Hematopoietic multipotent progenitor cell treated with erythropoietin and hydrocortisone succinate and interleukin-3 and kit ligand, for 8 days (in vitro differentiated cells): ENCODE measurements around the gene ZNRF2.
"Not testable (repeated sequence)": the region's sequence is repeated elsewhere in the genome, so short reads cannot be mapped to it uniquely, and the experiment has no call there.

Source experiments
- DNase-seq: peaks from one replicate; pipeline ENCODE4 v3.0.0-alpha.2; 2015

Gene ZNRF2

GRCh38 chr7:30363778-30364563 is 79.6 kb downstream of the ZNRF2 start:
- DNase-seq: peak; percentile 77

DNA sequence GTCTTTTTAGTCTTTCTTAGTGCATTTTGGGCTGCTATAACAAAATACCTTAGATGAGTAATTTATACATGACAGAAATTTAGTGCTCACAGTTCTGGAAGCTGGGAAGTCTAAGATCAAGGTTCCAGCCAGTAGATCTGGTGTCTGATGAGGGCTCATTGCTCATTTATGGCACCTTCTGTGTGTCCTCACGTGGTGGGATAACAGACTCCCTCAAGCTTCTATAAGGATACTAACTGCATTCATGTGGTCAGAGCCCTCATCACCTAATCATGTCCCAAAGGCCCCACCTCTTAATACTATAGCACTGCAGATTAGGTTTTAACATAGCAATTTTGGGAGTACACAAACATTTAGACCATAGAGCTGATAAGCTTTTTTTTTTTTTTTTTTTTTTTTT is 80.4 kb downstream of the ZNRF2 start:
- peak; percentile 25 for DNase-seq

GRCh38 chr7:30365621-30366020 is 81.2 kb downstream of the ZNRF2 start:
- DNase-seq: no peak

- no peak for DNase-seq
These were observed 82.2 kb downstream of the ZNRF2 start for GRCh38 chr7:30366606-30367005.

DNA sequence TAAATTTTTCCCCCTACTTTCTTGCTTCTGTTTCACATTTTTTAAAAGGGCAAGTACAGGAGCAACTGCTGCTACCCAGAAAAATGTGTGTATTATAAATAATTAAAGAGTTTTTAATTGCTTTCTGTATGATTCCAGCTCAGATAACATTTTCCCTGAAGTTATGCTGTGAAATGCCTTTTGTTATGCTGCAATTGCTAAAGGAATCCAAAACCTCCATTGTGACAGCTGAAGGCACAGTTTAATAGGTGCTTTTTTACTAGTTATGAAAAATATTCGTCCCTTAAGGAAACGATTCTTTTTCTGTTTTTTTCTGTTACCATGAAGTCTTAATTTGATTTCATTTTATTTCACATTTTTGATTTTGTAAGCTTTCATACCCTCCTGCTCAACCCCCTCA is 83.2 kb downstream of the ZNRF2 start:
- DNase-seq: no peak

DNA sequence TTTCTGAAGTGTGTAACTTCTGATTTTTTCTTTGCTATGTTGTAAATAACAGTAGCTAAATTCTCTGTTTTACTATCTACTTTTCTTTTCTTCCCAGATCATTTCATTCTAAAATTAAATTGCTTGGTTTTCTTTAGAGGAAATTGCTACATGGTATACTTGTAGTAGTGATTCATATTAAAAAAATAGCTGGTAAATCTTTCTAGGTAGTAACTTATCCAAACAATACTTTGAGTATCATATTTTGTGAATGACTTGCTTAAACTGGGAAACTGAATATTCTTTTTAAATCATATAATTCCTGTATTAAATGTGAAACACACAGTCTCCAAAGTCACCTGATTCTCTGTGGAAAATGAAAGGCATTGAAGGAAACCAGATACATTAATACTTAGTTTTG is 85.5 kb downstream of the ZNRF2 start:
- no peak for DNase-seq

DNA sequence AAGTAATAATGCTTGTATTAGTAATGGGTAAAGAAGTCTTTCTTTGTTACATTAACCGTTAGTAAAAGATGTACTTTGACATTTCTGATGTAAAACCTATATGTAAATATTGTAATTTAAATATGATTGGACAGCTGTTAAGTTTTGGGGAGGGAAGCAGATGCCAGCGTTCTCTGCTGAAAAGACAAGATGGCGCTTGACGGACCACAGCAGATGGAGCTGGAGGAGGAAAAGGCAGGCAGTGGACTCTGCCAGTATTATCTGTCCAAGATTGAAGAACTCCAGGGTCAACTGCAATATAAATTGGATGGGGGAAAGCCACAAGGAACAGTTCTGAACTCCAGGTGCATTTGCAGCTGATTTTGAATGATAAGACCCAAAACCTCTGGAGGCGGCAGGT is 86.9 kb downstream of the ZNRF2 start:
- no peak for DNase-seq

- no peak for DNase-seq
These were observed 93.9 kb downstream of the ZNRF2 start for GRCh38 chr7:30378275-30378674.

GRCh38 chr7:30379131-30379530 is 94.7 kb downstream of the ZNRF2 start:
- no peak for DNase-seq

- no peak for DNase-seq
These were observed 95.3 kb downstream of the ZNRF2 start for GRCh38 chr7:30379741-30380140.

GRCh38 chr7:30380294-30380693 is 95.9 kb downstream of the ZNRF2 start:
- no peak for DNase-seq

- not testable (repeated sequence) for DNase-seq
These were observed 96.4 kb downstream of the ZNRF2 start for GRCh38 chr7:30380824-30381223.

DNA sequence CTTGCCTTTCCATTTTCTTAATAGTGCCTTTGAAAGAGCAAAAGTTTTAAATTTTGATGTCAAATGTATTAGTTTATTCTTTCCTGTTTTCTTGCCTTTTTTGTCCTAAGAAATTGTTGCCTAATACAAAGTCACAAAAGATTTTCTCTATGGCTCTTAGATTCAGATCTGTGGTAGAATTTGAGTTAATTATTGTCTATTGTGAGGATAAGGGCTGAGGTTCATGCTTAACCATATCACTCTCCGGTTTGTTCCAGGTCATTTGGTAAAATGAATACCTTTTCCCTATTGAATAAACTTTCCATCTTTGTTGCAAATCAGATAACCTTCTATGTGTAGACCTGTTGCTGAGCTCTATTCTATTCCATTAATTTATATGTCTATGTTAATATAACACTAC is 98.2 kb downstream of the ZNRF2 start:
- no peak for DNase-seq

DNA sequence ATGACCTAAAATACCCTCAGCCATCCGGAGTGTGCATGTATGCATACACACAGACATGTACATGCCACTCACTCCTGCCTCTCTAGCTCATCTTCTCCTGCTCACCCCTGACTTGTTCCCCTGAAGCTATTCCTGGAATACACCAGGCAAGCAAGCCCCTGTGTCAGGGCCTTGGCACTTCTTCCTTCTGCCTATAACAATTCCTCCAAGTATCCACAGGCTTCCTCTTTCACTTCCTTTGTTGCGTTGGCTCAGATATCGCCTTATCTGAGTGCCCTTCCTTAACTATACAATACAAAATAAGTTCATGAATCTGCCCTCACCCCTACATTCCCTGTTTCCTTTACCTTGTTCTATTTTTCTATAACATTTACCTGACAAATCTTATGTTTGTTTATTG is 105.4 kb downstream of the ZNRF2 start:
- DNase-seq: no peak

GRCh38 chr7:30390736-30391636 is 106.6 kb downstream of the ZNRF2 start:
- DNase-seq: no peak

DNA sequence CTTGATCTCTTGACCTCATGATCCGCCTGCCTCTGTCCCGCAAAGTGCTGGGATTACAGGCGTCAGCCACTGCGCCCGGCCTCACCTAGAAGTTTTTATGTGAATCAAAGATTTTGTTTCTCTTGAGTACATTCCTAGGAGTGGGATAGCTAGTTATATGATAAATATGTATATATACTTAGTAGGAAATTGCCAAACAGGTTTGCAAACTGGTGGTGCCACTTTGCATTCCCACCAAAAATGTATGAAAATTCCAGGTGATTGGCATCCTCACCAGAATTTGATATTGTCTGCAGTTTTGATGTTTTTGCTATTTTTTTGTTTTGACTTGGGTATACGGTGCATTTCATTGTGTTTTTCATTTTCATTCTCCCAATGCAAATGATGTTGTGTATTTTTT is 107.4 kb downstream of the ZNRF2 start:
- no peak for DNase-seq

GRCh38 chr7:30395676-30396075 is 111.3 kb downstream of the ZNRF2 start:
- DNase-seq: no peak

DNA sequence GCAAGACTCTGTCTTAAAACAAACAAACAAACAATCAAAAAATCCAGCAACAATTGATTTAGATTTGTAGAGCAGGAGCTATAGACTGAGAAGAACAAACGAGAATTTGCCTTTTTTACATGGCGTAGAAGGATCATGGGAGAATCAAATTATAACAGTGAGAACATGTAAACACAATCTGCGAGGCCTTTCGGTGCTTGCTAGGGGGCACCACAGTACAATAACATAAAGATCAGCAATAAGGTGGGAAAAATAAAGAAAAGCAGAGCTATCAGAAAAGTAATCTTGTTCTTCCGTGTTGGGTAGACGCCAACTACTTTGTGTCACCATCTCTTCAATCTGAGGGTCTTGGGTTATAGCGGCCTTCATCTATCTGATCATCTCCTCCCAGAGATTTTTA is 112.0 kb downstream of the ZNRF2 start:
- peak; percentile 13 for DNase-seq

DNA sequence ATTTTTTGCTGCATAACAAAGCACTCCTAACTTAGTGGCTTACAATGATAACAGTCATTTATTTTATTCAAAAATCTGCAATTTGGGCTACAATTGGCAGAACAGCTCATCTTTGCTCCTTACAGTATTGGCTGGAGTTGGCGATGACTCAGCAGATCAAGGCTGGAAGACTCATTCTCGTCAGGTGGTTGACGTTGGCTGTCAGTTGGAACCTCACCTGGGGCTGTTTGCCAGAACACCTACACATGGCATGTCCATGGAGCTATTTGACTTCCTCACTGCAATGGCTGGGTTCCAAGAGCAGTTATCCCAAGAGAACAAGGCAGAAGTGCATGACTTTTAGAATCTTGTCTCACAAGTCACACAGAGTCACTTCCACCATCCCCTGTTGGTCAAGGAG is 119.1 kb downstream of the ZNRF2 start:
- no peak for DNase-seq

- DNase-seq: no peak
These were observed 120.8 kb downstream of the ZNRF2 start for GRCh38 chr7:30405179-30405578.

DNA sequence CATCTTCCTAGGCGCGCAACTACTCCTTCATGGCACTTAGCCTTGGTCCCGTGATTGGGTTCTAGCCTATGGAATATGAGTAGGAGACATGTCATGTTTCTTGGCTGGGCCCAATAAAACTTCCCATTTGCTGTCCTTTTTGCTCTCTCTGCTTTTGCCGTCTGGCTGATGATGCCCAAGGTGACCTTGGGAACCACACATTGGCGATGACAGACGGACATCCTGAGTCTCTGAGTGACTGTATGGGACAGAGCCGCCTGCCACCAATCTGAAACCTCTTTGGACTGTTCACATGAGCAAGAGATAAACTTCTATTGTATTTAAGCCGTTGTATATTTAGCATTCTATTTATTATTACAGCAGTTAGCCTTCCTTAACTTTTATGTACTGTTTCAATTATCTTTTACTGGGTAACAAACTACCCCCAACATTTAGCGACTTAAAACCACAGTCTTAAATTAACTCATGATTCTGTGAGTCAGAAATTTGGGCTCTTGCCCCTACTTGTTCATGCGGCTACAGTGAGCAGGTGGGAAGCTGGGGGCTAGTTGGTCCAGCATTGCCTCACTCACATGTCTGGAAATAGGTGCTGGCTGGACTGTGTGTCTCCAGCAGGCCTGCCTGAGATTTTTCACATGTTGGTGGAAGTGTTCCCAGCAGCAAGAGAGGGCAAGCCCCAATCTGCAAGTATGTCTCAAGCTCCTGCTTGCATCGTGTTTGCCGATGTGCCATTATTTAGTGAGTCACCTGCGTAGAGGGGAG is 122.4 kb downstream of the ZNRF2 start:
- no peak for DNase-seq

GRCh38 chr7:30411173-30411572 is 126.8 kb downstream of the ZNRF2 start:
- no peak for DNase-seq

DNA sequence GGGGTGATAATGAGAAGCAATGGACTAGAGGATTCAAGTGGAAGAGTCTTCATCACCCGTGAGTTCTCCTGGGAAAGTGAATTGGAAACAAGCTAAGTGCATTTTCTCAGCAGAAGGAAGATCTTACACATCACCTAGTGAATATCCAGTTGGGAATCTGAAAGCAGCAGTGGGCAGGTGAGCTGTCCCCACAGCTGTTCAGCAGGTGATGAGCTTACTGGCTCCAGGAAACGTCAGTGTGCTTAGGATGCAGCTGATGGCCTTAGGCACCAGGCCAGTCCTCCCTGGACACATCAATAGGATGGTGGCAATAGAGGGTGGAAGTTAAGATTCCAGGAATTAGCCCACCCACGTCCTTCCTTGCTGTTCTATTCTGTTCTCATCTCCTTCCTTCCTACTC is 127.5 kb downstream of the ZNRF2 start:
- DNase-seq: no peak
